GM12892 (cell line): ENCODE results near the gene VAMP2.

Experiments used
- POLR2A ChIP-seq: IDR thresholded peaks from 2 replicates; pipeline ENCODE4 v1.6.1; 2011; ENCODE audit warnings: low read depth, low read length, control low read depth
- POLR2AphosphoS5 ChIP-seq: IDR thresholded peaks from 2 replicates; pipeline ENCODE4 v1.6.1; 2011; ENCODE audit warnings: low read depth, low read length, control low read depth

DNA sequence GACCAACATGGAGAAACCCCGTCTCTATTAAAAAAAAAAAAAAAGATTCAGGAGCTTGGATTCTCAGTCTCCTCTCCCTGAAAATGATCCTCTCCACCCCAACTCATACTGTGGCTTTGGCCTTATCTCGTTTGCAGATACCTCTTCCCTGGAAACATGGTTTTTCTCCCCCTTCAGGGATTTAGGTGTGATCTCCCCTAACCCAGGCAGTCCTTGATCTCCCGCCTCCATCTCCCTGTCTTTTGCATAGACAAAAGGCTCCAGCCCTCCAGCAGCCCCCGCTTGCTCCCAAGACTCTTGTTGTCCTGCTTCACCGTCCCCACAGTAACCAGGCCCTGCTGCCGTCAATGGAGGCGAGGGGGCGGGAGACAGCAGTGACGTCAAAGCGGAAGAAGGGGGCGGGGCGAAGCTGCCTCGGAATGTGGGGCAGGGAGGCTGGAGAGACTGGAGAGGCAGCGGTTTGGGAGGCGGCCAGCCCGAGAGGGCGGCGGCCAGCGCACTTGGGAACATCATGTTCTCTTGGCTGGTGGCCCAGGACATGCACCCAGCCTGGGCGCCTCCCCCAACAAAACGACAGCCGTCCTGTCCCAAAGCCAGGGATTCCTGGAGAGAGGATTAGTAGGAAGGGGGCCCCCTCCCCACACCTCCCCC lies 8.7 kb downstream of the VAMP2 start:
- TF ChIP-seq POLR2AphosphoS5 (no peak), POLR2A (no peak)
